Stomach (tissue), 4 donors: ENCODE measurements around the gene SCN2A.

Source experiments
- CTCF ChIP-seq, 7 experiments: fragments of 450-650 bp in 4 of 7; fragments of 200-600 bp in 3 of 7; sonication (generic) in 3 of 7; IDR thresholded peaks; one replicate each; pipeline ENCODE4 v1.5.1; 2016 to 2019; ENCODE audit warnings: antibody characterized with exemption in 7 of 7, control low read depth in 2 of 7, mild to moderate bottlenecking in 1 of 7
- POLR2A ChIP-seq, 4 donors: fragments of 450-650 bp; IDR thresholded peaks; one replicate each; pipeline ENCODE4 v1.6.1; 2016; ENCODE audit warnings: antibody characterized with exemption in 4 of 4, control low read depth in 2 of 4, mild to moderate bottlenecking in 1 of 4, moderate library complexity in 1 of 4
- POLR2AphosphoS5 ChIP-seq, 3 donors: sonication (generic); formaldehyde crosslinking; IDR thresholded peaks; one replicate each; pipeline ENCODE4 v1.6.1; 2016; ENCODE audit warnings: antibody characterized with exemption in 3 of 3

DNA sequence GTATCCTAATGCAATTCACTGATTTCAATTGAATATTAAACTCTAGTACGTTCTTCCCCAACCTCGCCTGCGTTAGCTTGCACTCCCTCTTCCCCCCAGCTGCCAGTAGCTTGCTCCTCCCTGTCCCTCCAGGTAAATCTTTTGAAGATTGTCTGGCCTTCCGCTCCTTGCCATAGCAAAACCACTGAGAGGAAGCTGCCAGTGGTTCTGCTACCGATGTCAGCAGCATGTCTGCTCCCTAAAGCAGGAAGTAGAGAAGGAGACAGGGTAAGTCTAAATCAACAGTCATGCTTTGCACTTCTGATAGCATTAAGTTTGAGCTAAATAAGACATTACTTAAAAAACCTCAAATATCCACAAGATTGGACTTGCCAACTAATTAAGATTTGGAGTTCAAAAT is 89.1 kb downstream of the SCN2A start:
- TF ChIP-seq CTCF (IDR thresholded peaks at IDR 0.05): no peak
- TF ChIP-seq POLR2AphosphoS5 (IDR thresholded peaks at IDR 0.05): no peak
- TF ChIP-seq POLR2A (IDR thresholded peaks at IDR 0.05): no peak
